HUES64 (cell line): Measurements from ENCODE around the gene CARD10.
A peak's percentile ranks its signal among the peaks of the same experiment; 100 is the strongest.

ENCODE experiments used
- H3K27ac ChIP-seq: 2 replicates; pipeline ENCODE4 v1.7.0; 2013; ENCODE audit warnings: low read depth, low read length, inconsistent platforms
- H3K27me3 ChIP-seq: 2 replicates; pipeline ENCODE4 v1.6.1; 2013; ENCODE audit warnings: mild to moderate bottlenecking, low read length; ENCODE audit not compliant: insufficient read depth
- H3K36me3 ChIP-seq: 2 replicates; pipeline ENCODE4 v1.6.1; 2013; ENCODE audit warnings: mild to moderate bottlenecking, low read length; ENCODE audit not compliant: insufficient read depth
- H3K4me1 ChIP-seq: 2 replicates; pipeline ENCODE4 v1.6.1; 2013; ENCODE audit warnings: mild to moderate bottlenecking, low read length, moderate library complexity; ENCODE audit not compliant: insufficient read depth
- H3K4me3 ChIP-seq: 2 replicates; pipeline ENCODE4 v1.5.1; 2013; ENCODE audit warnings: mild to moderate bottlenecking, low read length, moderate library complexity
- H3K9ac ChIP-seq: 2 replicates; pipeline ENCODE4 v1.6.1; 2013; ENCODE audit warnings: mild to moderate bottlenecking, low read depth, low read length
- H3K9me3 ChIP-seq: 2 replicates; pipeline ENCODE4 v1.6.1; 2013; ENCODE audit warnings: low read depth, low read length; ENCODE audit not compliant: insufficient read depth
- WGBS: fragments of 150-250, 120-280 bp; methylation state at CpG from one replicate; pipeline ENCODE4 v1.1.7; 2013; ENCODE audit warnings: missing lambda C conversion rate; 5-methylcytosine and 5-hydroxymethylcytosine counted together

The CARD10 gene

GRCh38 chr22:37491106-37491505 lies 28.1 kb downstream of the CARD10 start:
- H3K36me3 ChIP-seq, result no peaks in the 10 kb centered on the region
- peaks cover 11% of the 10 kb centered on the region for H3K4me1 ChIP-seq
- H3K9ac ChIP-seq, result no peak overlapping the region
- H3K27ac ChIP-seq, result no peak overlapping the region
- H3K4me3 ChIP-seq, result no peak overlapping the region
- 86% methylated on average over 16 of the region's 16 CpGs for WGBS
- no peaks in the 10 kb centered on the region for H3K9me3 ChIP-seq
- peaks cover under 1% of the 10 kb centered on the region; the same call in 1 of the 2 replicates for H3K27me3 ChIP-seq

- Histone ChIP-seq H3K27me3 (peaks cover 9% of the 10 kb centered on the region; the same call in 1 of the 2 replicates), H3K36me3 (no peaks in the 10 kb centered on the region), H3K27ac (no peak overlapping the region), H3K4me1 (peaks cover 16% of the 10 kb centered on the region), H3K9me3 (no peaks in the 10 kb centered on the region), H3K4me3 (no peak overlapping the region), H3K9ac (no peak overlapping the region)
- 90% methylated on average over 10 of the region's 10 CpGs for WGBS
Measured at GRCh38 chr22:37489983-37490382, 29.2 kb downstream of the CARD10 start.

GRCh38 chr22:37488337-37489135 lies 30.7 kb downstream of the CARD10 start:
- H3K27ac ChIP-seq, result no peak overlapping the region
- no peaks in the 10 kb centered on the region for H3K36me3 ChIP-seq
- H3K9me3 ChIP-seq, result no peaks in the 10 kb centered on the region
- H3K4me1 ChIP-seq, result peaks cover 16% of the 10 kb centered on the region
- no peak overlapping the region for H3K9ac ChIP-seq
- H3K27me3 ChIP-seq, result peaks cover 9% of the 10 kb centered on the region; the same call in 1 of the 2 replicates
- WGBS, result 81% methylated on average over 15 of the region's 15 CpGs
- no peak overlapping the region for H3K4me3 ChIP-seq

GRCh38 chr22:37487571-37487970 lies 31.6 kb downstream of the CARD10 start:
- Histone ChIP-seq H3K9me3 (no peaks in the 10 kb centered on the region), H3K4me1 (peaks cover 16% of the 10 kb centered on the region), H3K9ac (no peak overlapping the region), H3K4me3 (no peak overlapping the region), H3K36me3 (no peaks in the 10 kb centered on the region), H3K27me3 (peaks cover 9% of the 10 kb centered on the region; the same call in 1 of the 2 replicates), H3K27ac (no peak overlapping the region)
- 66% methylated on average over 4 of the region's 4 CpGs for WGBS

- no peak overlapping the region for H3K9ac ChIP-seq
- H3K27me3 ChIP-seq, result peaks cover 9% of the 10 kb centered on the region; the same call in 1 of the 2 replicates
- no peak overlapping the region for H3K27ac ChIP-seq
- H3K4me1 ChIP-seq, result peaks cover 16% of the 10 kb centered on the region
- WGBS, result 79% methylated on average over 10 of the region's 10 CpGs
- H3K36me3 ChIP-seq, result no peaks in the 10 kb centered on the region
- H3K4me3 ChIP-seq, result no peak overlapping the region
- no peaks in the 10 kb centered on the region for H3K9me3 ChIP-seq
Measured at GRCh38 chr22:37487129-37487528, 32.1 kb downstream of the CARD10 start.

- Histone ChIP-seq H3K4me3 (peak within 1 kb of the TSS; percentile 28), H3K27ac (no peak within 1 kb of the TSS), H3K27me3 (peaks cover 9% of the 10 kb centered on the region; the same call in 1 of the 2 replicates), H3K4me1 (peaks cover 16% of the 10 kb centered on the region), H3K9me3 (no peaks in the 10 kb centered on the region), H3K36me3 (no peaks in the 10 kb centered on the region), H3K9ac (no peak within 1 kb of the TSS)
- 9% methylated on average over 24 of the region's 24 CpGs for WGBS
Measured at GRCh38 chr22:37486224-37486845, 32.9 kb downstream of the CARD10 start, which contains the start of gene MFNG. MFNG (minus strand) TSS chr22:37486384; CDS start chr22:37486177, 207 bp downstream.

DNA sequence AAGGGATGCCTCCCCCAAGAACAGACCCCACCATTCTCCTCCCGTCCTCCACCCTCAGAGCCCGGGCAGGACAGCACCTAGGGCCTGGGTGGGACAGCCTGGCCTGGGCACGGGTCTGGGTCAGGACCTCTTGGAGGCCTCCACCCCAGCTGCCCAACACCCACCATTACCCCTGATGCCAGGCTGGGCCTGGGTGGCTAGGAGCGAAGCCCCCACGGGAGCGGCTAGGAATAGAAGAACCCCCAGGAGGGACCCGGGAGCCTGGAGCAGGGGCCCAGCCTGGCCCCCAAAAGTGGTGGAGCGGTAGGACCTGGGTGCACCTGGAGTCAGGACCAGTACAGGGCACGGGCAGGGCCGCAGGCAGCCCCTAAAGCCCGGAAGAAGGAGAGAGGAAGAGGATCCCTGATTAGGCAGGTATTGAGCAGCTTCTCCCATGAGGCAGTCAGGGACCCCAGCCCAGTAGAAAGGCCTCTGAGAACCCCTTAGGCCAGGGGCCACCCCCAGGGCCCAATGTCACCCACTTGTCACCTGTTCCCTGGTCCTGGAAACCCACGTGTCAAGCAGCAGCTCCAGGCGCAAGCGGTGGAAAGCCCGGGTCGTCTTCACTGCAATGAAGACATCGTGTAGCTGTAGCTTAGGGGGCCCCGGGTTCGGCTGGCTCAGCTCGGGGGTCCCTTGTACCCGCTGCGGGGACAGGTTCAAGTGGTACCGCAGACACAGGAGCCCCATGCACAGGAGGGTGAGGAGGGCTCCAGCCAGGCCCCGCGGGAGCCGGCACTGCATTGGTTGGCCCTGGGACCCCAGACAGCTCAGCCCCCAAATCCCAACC lies 33.6 kb downstream of the CARD10 start:
- Histone ChIP-seq H3K9me3 (no peaks in the 10 kb centered on the region), H3K36me3 (no peaks in the 10 kb centered on the region), H3K27me3 (peaks cover 9% of the 10 kb centered on the region; the same call in 1 of the 2 replicates), H3K27ac (no peak overlapping the region), H3K4me1 (peaks cover 16% of the 10 kb centered on the region), H3K9ac (no peak overlapping the region), H3K4me3 (no peak overlapping the region)
- 85% methylated on average over 26 of the region's 26 CpGs for WGBS

DNA sequence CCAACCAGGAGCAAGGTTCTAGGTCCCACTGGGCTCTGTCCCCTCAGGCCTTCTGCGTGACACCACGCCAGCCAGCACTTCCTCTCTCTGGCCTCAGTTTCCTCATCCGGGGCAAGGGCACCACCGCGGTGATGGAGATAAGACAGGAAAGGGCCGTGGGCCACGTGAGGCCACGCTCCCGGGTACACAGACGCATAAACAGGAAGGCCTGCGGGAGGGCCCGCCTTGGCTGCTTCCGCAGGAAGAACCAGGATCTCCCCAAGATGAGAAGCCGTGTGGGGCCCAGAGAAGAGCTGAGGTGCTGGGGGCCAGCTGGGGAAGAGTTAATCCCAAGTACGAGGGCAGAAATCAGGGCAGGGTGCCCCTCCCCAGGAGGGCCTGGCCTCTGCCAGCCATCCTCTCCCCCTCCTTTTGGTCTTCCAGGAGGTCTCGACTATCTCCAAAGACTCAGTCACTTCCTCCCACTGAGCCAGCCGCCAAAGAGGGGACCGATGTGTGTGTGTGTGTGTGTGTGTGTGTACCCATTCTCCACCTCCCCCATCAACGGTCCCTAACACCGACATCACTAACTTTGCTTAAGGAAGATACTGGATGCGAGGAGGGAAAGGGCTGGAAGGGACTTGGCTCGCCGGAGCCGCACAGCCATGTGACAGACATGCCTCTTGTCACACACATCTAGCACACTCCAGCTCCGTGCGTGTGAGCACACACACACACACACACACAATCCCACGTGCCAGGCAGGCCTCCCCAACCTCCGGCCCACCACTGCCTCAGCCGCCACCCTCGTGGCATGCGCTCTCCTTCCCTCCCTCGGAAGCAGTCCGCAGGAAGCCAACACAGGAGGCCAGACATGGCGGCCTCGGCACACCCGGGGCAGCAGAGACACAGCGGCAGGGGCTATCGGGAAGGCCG lies 34.5 kb downstream of the CARD10 start:
- H3K9me3 ChIP-seq, result no peaks in the 10 kb centered on the region
- peaks cover 16% of the 10 kb centered on the region for H3K4me1 ChIP-seq
- no peak overlapping the region for H3K27ac ChIP-seq
- H3K4me3 ChIP-seq, result no peak overlapping the region
- no peaks in the 10 kb centered on the region for H3K36me3 ChIP-seq
- 89% methylated on average over 34 of the region's 39 CpGs for WGBS
- peaks cover 9% of the 10 kb centered on the region; the same call in 1 of the 2 replicates for H3K27me3 ChIP-seq
- H3K9ac ChIP-seq, result no peak overlapping the region

DNA sequence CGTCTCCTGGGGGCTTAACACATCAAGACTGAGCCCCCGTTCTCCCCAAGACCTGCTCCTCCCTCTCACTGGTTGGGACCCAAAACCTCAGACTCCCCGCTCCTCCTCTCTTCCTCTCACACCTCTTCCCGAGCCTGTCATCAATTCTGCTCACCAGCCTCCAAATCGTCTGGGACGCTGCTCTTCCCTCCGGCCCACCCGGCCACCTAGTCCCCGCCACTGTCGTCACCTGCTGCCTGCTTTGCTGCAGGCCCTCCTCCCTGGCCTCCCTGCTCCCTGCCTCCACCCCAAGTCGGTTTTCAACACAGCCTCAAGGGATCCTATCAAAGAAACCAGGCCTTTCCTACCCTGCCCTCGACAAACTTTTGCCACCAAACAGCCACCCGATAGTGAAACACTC lies 36.2 kb downstream of the CARD10 start:
- Histone ChIP-seq H3K4me3 (no peak overlapping the region), H3K27ac (no peak overlapping the region), H3K27me3 (peaks cover 9% of the 10 kb centered on the region; the same call in 1 of the 2 replicates), H3K4me1 (peaks cover 16% of the 10 kb centered on the region), H3K9ac (no peak overlapping the region), H3K36me3 (no peaks in the 10 kb centered on the region), H3K9me3 (no peaks in the 10 kb centered on the region)
- WGBS, result 89% methylated on average over 13 of the region's 13 CpGs

GRCh38 chr22:37482244-37482643 lies 37.0 kb downstream of the CARD10 start:
- H3K4me3 ChIP-seq, result no peak overlapping the region

More at GRCh38 chr22:37482244-37482643, 37.0 kb downstream of the CARD10 start:
- Histone ChIP-seq H3K9ac (no peak overlapping the region), H3K27me3 (peaks cover 9% of the 10 kb centered on the region; the same call in 1 of the 2 replicates), H3K9me3 (no peaks in the 10 kb centered on the region), H3K4me1 (peaks cover 13% of the 10 kb centered on the region), H3K36me3 (no peaks in the 10 kb centered on the region), H3K27ac (no peak overlapping the region)
- WGBS, result 95% methylated on average over 9 of the region's 9 CpGs
